HUES48 (cell line): ENCODE measurements around the gene TEAD3.

Source experiments
- H3K27ac ChIP-seq: one replicate; pipeline ENCODE4 v1.7.0; 2013; ENCODE audit warnings: low read depth, low read length, inconsistent platforms
- H3K27me3 ChIP-seq: 2 replicates; pipeline ENCODE4 v1.6.1; 2013; ENCODE audit warnings: mild to moderate bottlenecking, low read length; ENCODE audit not compliant: control insufficient read depth, insufficient read depth
- H3K36me3 ChIP-seq: 2 replicates; pipeline ENCODE4 v1.6.1; 2013; ENCODE audit warnings: low read length; ENCODE audit not compliant: control insufficient read depth, insufficient read depth
- H3K4me1 ChIP-seq: 2 replicates; pipeline ENCODE4 v1.6.1; 2013; ENCODE audit warnings: mild to moderate bottlenecking, low read length; ENCODE audit not compliant: control insufficient read depth, insufficient read depth
- H3K4me3 ChIP-seq: 2 replicates; pipeline ENCODE4 v1.5.1; 2013; ENCODE audit warnings: mild to moderate bottlenecking, low read depth, low read length
- H3K9ac ChIP-seq: 2 replicates; pipeline ENCODE4 v1.6.1; 2013; ENCODE audit warnings: mild to moderate bottlenecking, low read depth, low read length, moderate library complexity
- H3K9me3 ChIP-seq: 2 replicates; pipeline ENCODE4 v1.6.1; 2013; ENCODE audit warnings: low read length; ENCODE audit not compliant: control insufficient read depth, insufficient read depth

The TEAD3 gene

DNA sequence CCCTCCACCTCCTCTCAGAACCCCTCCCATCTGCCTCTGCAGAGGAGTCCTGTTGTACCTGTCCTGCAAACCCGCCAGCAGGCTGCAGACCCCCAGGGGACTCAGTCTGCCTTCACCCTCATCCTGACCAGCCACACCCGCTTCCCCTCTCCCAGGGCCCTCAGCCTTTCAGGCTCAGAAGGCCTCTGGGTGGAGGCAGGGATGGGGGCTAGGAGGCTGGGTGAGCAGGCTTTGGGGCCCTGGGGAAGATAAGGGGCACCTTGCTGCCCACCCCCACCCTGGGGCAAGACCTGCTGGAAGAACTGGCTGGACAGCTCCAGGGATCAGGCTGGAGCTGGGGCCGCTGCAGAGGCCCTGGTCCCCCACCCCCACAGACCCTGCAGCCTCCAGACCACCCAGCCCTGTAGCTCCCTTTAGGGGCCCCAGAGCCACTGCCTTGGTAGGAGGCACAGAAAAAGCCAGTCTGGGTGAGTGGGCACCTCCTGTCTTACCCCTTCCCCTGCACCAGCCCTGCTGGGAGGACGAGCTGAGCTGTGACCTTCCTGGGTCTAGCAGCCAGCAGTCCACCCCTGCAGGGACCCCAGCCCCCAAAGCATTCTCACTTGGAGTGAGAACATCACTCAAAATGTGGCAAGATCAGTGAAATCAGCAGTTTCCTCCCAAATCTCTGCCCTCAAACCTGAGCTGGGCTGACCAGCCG is 5.2 kb downstream of the TEAD3 start:
- H3K9me3 ChIP-seq, result no peaks in the 10 kb centered on the region
- H3K27ac ChIP-seq, result peak overlapping the region; percentile 55
- H3K4me1 ChIP-seq, result peaks cover 81% of the 10 kb centered on the region
- 0 out of 2 replicates have a peak overlapping the region, but pooled peaks have one; percentile 23 for H3K4me3 ChIP-seq
- no peaks in the 10 kb centered on the region for H3K36me3 ChIP-seq
- H3K9ac ChIP-seq, result no peak overlapping the region
- peaks cover 6% of the 10 kb centered on the region; the same call in 1 of the 2 replicates for H3K27me3 ChIP-seq

DNA sequence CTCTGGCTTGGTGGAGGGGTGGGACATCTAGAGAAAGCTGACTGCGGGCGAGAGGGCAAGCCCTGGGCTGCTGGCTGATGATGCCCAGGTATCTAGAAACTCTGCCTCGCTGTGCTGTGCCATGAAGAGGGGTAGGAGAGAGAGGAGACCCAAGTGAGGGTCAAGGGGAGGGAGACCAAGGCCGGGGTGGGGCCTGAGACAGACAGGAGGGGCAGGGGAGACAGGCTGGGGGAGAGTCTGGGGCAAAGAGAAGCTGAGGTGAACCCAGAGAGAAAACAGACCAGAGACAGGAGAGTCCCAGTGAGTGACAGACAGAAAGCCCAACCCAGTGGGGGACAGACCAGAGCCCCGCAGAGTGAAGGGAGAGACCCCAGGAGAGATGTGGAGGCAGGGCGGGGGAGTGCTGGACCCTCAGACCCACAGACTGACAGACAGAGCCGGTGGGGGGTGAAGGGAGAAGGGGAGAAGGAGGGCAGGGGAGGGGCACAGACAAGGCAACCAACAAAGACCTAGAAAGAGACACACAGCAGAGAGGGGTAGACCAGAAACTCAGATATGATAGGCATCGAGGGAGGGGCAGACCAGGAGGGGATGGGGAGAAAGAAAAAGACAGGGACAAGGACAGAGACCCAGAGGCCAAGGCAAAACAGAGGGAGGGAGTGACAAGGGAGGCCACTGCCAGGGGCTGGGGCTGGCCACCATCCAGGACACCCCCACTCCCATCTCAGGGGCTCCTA is 5.9 kb downstream of the TEAD3 start:
- no peaks in the 10 kb centered on the region for H3K36me3 ChIP-seq
- no peaks in the 10 kb centered on the region for H3K9me3 ChIP-seq
- H3K27me3 ChIP-seq, result peaks cover 6% of the 10 kb centered on the region; the same call in 1 of the 2 replicates
- peaks cover 86% of the 10 kb centered on the region for H3K4me1 ChIP-seq
- peak overlapping the region; percentile 74 for H3K9ac ChIP-seq
- H3K4me3 ChIP-seq, result peak overlapping the region; percentile 55
- peak overlapping the region; percentile 96 for H3K27ac ChIP-seq

GRCh38 chr6:35489995-35490791 is 6.7 kb downstream of the TEAD3 start:
- Histone ChIP-seq H3K4me3 (peak overlapping the region; percentile 55), H3K9me3 (no peaks in the 10 kb centered on the region), H3K36me3 (no peaks in the 10 kb centered on the region), H3K9ac (peak overlapping the region; percentile 74), H3K27ac (peak overlapping the region; percentile 96), H3K4me1 (peaks cover 85% of the 10 kb centered on the region), H3K27me3 (peaks cover 2% of the 10 kb centered on the region; the same call in 1 of the 2 replicates)

DNA sequence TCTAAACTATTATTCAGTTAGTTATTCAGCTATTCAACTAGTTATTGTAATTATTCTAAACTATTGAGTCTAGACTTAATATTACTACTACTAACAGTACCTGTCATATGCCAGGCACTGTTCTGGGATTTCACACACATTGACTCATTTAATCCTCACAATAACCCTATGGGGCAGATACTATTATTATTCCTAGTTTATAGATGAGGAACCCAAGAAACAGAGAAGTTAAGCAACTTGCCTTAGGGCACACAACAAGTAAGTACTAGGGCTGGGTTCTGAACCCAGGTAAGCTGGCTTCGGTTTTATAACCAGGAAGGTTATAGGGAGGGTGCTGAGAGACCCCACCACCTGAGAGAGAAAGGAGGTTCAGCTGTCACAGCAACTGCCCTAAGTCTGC is 7.8 kb downstream of the TEAD3 start:
- H3K9ac ChIP-seq, result no peak overlapping the region
- no peaks in the 10 kb centered on the region for H3K36me3 ChIP-seq
- H3K4me3 ChIP-seq, result no peak overlapping the region
- H3K27ac ChIP-seq, result peak overlapping the region; percentile 73
- peaks cover 82% of the 10 kb centered on the region for H3K4me1 ChIP-seq
- H3K9me3 ChIP-seq, result no peaks in the 10 kb centered on the region
- no peaks in the 10 kb centered on the region for H3K27me3 ChIP-seq

DNA sequence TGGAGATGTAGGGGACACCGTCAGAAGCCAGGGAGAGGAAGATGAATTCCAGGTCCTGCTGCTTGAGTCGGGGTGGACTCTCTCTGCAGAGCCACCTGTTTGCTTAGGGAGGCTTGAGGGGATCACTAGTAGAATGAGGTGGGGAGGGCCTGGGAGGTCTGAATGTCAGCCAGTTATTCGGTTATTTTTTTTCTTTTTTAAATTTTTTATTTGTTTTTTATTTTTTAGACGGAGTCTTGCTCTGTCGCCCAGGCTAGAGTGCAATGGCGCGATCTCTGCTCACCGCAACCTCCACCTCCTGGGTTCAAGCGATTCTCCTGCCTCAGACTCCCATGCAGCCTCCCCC is 8.4 kb downstream of the TEAD3 start:
- Histone ChIP-seq H3K36me3 (no peaks in the 10 kb centered on the region), H3K4me1 (peaks cover 77% of the 10 kb centered on the region), H3K27me3 (no peaks in the 10 kb centered on the region), H3K4me3 (no peak overlapping the region), H3K9me3 (no peaks in the 10 kb centered on the region), H3K27ac (peak overlapping the region; percentile 46), H3K9ac (no peak overlapping the region)

GRCh38 chr6:35487658-35488516 is 9.0 kb downstream of the TEAD3 start:
- Histone ChIP-seq H3K9ac (no peak overlapping the region), H3K36me3 (peaks cover 3% of the 10 kb centered on the region), H3K9me3 (no peaks in the 10 kb centered on the region), H3K27me3 (no peaks in the 10 kb centered on the region), H3K27ac (peak overlapping the region; percentile 46), H3K4me3 (no peak overlapping the region), H3K4me1 (peaks cover 71% of the 10 kb centered on the region)

GRCh38 chr6:35486005-35486925 is 10.6 kb downstream of the TEAD3 start:
- peaks cover 9% of the 10 kb centered on the region for H3K36me3 ChIP-seq
- no peaks in the 10 kb centered on the region for H3K9me3 ChIP-seq
- no peaks in the 10 kb centered on the region for H3K27me3 ChIP-seq
- peaks cover 54% of the 10 kb centered on the region for H3K4me1 ChIP-seq
- H3K4me3 ChIP-seq, result peak overlapping the region; percentile 55
- peak overlapping the region; percentile 96 for H3K27ac ChIP-seq
- peak overlapping the region; percentile 84 for H3K9ac ChIP-seq

DNA sequence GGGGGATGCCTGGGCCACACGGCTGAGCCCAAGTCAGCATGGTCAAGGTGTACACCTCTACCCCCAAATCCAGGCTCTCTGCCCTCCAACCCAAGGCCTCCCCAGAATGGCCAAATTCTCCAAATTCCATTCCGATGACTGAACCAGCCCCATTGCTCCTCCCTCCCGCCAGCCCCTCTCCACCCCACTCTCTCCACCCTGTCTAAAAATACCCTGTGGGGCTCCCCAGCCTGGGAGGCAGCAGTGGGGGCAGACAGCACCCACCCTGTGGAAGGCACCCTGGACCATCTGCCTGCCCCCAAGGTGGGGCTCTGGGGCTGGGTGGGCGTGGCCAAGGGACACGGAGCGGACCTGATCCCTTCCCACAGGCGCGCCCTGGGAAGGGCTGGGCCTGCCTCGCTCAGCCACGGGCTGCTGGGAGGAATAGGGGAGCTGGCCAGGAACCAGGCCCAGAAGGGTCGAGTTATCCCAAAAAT is 11.4 kb downstream of the TEAD3 start:
- H3K9me3 ChIP-seq, result no peaks in the 10 kb centered on the region
- H3K4me1 ChIP-seq, result peaks cover 46% of the 10 kb centered on the region
- peak overlapping the region; percentile 96 for H3K27ac ChIP-seq
- H3K4me3 ChIP-seq, result peak overlapping the region; percentile 55
- no peaks in the 10 kb centered on the region for H3K27me3 ChIP-seq
- peak overlapping the region; percentile 84 for H3K9ac ChIP-seq
- H3K36me3 ChIP-seq, result peaks cover 9% of the 10 kb centered on the region

DNA sequence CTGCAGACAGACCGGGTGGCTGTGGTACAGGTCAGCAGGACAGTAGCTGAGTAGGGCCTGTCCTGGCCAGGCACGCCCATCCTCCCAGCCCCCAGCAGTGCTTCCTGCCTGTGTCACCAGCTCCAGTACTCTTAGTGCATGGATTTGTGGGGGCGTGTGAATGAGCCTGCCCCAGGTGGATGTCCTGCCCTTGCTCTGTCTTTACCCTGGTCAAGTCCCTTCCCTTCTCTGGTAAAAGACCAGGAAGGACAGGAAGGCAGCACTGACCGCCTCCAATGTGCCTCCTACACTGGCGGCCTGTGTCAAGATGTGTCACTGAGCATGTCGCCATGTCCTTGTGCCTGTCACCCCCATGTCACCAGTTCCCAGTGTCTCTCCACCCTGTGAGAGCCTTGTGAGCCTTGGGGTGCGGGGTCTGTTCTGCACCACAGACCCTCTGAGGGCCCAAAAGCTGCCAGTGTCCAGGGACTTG is 11.9 kb downstream of the TEAD3 start:
- Histone ChIP-seq H3K36me3 (peaks cover 11% of the 10 kb centered on the region), H3K4me3 (no peak overlapping the region; the same call in 1 of the 2 replicates), H3K27ac (peak overlapping the region; percentile 96), H3K4me1 (peaks cover 44% of the 10 kb centered on the region), H3K9me3 (no peaks in the 10 kb centered on the region), H3K27me3 (no peaks in the 10 kb centered on the region), H3K9ac (peak overlapping the region; percentile 76)
